HG02642 (cell line): ENCODE data around the gene SPEM2.

Experiments
- ATAC-seq: cut with Tn5 transposase; IDR thresholded peaks from one replicate; pipeline ENCODE4 v1.9.1; 2021; ENCODE audit warnings: mild to moderate bottlenecking; ENCODE audit not compliant: unreplicated experiment, poor library complexity

The SPEM2 gene

GRCh38 chr17:7440113-7440833 is 14.9 kb downstream of the SPEM2 start:
- ATAC-seq, result no peak

- no peak for ATAC-seq
Observed at GRCh38 chr17:7440834-7441195, 15.4 kb downstream of the SPEM2 start.

DNA sequence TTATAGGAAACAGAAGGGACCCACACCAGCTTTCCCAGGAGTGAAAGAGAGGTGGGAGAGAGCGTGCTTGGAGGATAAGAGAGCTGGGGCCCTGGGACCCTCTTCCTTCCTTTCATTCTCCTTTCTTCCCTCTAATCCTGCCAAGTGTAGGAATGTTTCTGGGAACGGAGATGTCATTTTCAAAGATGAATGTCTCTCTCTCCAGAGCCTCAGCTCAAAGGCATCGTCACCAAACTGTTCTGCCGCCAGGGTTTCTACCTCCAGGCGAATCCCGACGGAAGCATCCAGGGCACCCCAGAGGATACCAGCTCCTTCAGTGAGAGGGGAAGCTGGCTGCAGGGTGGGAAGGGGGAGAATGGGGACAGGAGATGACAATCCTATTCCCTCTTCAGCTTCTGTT is 15.8 kb downstream of the SPEM2 start:
- no peak for ATAC-seq

DNA sequence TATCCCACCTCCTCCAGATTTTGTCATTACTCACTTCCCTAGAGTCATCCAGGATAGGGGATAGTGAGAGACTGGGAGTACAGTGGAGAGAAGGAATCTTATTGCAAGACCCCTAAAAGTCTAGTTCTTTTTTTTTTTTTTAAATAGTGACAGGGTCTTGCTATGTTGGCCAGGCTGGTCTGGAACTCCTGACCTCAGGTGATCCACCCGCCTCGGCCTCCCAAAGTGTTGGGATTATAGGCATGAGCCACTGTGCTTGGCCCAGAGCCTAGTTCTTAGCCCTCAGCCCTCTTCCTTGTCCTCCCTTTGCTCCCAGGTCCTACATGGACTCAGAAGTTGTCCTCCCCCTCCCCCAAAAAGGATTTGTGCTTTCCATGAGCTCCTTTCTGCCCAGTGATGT is 16.7 kb downstream of the SPEM2 start:
- no peak for ATAC-seq

- no peak for ATAC-seq
Observed at GRCh38 chr17:7443499-7444485, 18.4 kb downstream of the SPEM2 start.

DNA sequence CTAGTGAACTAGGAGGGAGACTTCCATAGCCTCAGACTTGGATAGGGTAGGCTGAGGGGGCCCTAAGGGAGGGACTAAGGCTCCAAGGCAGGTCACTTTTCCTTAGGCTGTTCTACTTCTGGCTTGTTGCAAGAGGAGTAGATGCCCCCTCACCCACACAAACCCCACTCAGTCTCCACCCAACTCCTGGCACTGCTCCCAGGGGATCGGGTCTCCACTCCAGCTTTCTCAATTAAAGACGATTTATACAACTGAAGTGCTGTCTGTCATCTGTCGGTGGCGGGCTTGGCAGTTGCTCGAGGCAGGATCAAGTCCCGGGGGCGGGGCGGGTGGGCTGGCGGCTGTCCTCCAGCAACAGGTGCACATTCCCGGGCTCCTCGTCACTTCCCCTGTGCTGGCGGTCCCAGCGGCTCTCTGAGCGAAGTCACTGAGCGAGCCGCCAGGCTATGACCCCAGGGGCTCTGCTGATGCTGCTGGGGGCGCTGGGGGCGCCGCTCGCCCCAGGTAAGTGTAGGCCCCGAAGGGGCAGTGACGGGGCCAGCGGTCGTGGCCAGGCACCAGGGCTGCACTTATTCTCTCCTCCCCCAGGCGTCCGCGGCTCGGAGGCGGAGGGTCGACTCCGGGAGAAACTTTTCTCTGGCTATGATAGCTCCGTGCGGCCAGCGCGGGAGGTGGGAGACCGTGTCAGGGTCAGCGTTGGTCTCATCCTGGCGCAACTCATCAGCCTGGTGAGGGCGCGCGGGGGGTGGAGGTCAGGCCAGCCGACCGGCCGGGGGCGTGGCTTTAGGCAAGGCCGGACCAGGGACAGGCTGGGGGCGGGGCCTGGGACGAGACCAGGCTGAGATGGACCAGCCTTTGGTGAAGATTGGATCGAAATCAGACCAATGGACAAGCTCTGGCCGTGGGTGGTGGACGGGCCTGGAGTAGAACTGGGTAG is 19.5 kb downstream of the SPEM2 start, which contains the start of gene CHRNB1:
Gene CHRNB1 (plus strand): TSS at position 380 of the 937 bp plus-strand sequence. CDS start 67 bp downstream, at position 447.
- ATAC-seq, result peak; percentile 54

GRCh38 chr17:7445619-7445968 is 20.2 kb downstream of the SPEM2 start:
- no peak for ATAC-seq

- no peak for ATAC-seq
Observed at GRCh38 chr17:7448461-7448860, 23.0 kb downstream of the SPEM2 start.

- ATAC-seq, result no peak
Observed at GRCh38 chr17:7459961-7460545, 34.6 kb downstream of the SPEM2 start.

- no peak for ATAC-seq
Observed at GRCh38 chr17:7460850-7461660, 35.6 kb downstream of the SPEM2 start.

DNA sequence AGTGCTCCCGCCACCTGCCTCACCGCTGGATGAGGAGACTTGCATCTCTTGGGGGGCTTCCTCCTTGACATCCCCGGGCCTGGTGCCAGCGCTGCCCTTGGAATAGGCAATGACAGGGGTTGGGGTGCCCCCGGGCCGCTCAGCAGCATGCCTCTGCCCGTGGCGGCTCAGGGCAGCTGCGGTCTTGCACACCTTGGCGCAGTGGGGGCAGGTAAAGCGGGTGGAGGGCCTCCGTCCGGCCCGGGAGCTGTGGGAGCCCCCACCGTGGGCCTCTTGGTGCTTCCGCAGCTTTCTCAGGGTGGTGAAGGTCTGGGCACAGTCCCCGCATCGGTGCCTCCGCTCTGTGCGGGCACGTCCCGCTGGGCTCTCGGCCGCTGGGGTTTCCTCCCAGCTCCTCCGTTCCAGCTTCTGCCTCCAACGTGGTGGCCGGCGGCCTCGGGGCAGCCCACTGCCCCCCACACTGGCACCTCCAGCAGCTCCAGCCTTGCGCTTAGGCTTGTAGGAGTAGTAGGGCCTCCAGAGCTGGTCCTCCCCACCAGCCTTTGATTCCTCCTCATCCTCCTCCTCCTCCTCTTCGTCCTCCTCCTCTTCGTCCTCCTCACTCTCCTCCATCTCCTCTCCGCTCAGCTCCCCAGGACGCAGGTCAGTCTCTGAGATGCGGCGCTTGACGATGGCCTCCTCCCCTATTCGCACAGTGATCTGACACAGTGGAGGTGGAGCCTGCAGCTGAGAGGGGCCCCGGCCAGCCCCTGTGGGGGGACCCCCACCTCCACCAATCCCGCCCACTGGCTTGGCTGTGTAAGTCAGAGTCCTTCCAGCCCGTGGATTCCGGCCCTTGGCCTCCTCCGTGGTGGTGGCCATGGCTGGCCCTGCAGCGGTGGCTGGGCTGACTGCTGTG is 37.3 kb downstream of the SPEM2 start:
- ATAC-seq, result no peak

- ATAC-seq, result no peak
Observed at GRCh38 chr17:7463372-7463846, 38.0 kb downstream of the SPEM2 start.

DNA sequence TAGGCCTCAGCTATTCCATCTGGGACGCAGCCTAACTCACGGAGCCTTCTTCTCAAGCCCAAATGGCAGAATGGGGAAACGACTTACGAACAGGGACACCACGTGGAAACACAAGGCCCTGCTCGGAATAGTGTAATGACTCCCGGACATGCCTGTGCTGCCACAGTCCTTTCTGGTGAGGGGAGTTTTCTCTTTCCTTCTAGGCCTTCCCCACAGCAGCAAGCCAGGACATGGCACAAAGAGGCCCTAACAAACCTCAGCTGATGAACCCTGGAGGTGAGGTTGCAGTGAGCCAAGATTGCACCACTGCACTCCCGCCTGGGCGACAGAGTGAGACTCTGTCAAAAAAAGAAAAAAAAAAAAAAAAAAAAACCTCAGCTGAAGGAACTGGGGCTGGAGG is 38.7 kb downstream of the SPEM2 start:
- ATAC-seq, result no peak

DNA sequence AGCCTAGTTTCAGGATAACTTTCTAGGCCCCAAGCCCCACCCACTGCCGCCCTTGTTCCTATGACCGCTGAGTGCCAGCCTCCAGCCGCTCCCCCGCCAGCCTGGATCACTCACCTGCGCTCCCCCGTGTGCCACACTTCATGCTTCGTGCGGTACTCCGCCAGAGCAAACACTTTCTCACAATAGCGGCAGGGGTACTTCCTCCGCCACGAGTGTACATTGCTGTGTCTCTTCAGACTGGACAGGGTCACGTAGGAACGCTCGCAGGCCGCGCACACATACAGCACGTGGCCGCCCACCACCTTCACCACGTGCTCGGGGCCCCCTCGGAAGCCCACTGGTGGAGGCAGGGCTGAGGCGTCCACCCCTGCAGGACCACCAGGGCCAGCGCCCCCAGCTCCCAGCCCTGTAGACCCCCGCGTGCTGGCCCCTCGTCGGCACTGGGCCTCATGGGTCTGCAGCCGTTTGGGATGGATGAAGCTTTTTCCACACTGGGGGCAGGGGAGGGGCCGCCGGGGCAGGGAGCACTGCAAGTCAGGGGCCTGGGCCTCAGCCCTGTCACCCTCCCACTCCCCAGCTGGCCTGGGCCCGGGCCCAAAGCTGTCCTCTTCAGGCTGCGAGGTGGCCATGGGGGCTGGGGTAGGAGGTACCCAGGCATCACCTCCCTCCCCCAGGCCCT is 40.3 kb downstream of the SPEM2 start:
- ATAC-seq, result no peak

GRCh38 chr17:7466318-7466638 is 40.9 kb downstream of the SPEM2 start:
- no peak for ATAC-seq

- no peak for ATAC-seq
Observed at GRCh38 chr17:7466639-7467341, 41.4 kb downstream of the SPEM2 start.

- no peak for ATAC-seq
Observed at GRCh38 chr17:7467498-7467897, 42.1 kb downstream of the SPEM2 start.
